Small intestine (tissue), 7 donors: ENCODE results near the gene ABCA7. TPM values are rescaled to one million over a fixed set of nuclear protein-coding genes. Genes with fewer than 3 reads are reported as not detected.

Experiments used
- DNase-seq, 2 donors: peaks; one replicate each; pipeline versions ENCODE4 v3.0.0 to v3.0.0-alpha.2; 2013
- FAIRE-seq: peaks from 2 replicates; lab custom pipeline; 2012; peaks lifted over from hg19 to GRCh38; lab: Jason Lieb, UNC
- H3K27ac ChIP-seq, 3 donors: one replicate each; pipeline ENCODE4 v1.5.1; 2013; ENCODE audit warnings: low read length in 2 of 3, mild to moderate bottlenecking in 2 of 3, control low read depth in 1 of 3, inconsistent platforms in 1 of 3, low read depth in 1 of 3, moderate library complexity in 1 of 3
- H3K27me3 ChIP-seq, 3 donors: one replicate each; pipeline ENCODE4 v1.6.1; 2013; ENCODE audit warnings: low read length in 3 of 3, inconsistent platforms in 1 of 3; ENCODE audit not compliant: control insufficient read depth in 3 of 3, insufficient read depth in 3 of 3
- H3K36me3 ChIP-seq, 3 donors: one replicate each; pipeline ENCODE4 v1.6.1; 2013; ENCODE audit warnings: low read length in 3 of 3, inconsistent platforms in 1 of 3, low read depth in 1 of 3, mild to moderate bottlenecking in 1 of 3, moderate library complexity in 1 of 3; ENCODE audit not compliant: control insufficient read depth in 3 of 3, insufficient read depth in 2 of 3
- H3K4me1 ChIP-seq, 3 donors: one replicate each; pipeline ENCODE4 v1.6.1; 2013; ENCODE audit warnings: low read length in 2 of 3, inconsistent platforms in 1 of 3, low read depth in 1 of 3, mild to moderate bottlenecking in 1 of 3, moderate library complexity in 1 of 3; ENCODE audit not compliant: control insufficient read depth in 3 of 3, insufficient read depth in 2 of 3
- H3K4me3 ChIP-seq, 3 donors: one replicate each; pipeline ENCODE4 v1.5.1; 2013; ENCODE audit warnings: low read length in 3 of 3, control low read depth in 1 of 3, inconsistent platforms in 1 of 3, low read depth in 1 of 3, mild to moderate bottlenecking in 1 of 3, moderate library complexity in 1 of 3
- H3K9me3 ChIP-seq, 2 donors: one replicate each; pipeline ENCODE4 v1.6.1; 2013; ENCODE audit warnings: low read depth in 1 of 2, low read length in 1 of 2; ENCODE audit not compliant: control insufficient read depth in 2 of 2, insufficient read depth in 1 of 2
- WGBS, 3 donors: extraction: QIAGEN DNeasy Blood & Tissue Kit; methylation state at CpG; one replicate each; pipeline ENCODE4 v1.1.7; 2013; 5-methylcytosine and 5-hydroxymethylcytosine counted together
- polyA plus RNA-seq, 4 donors: library from polyadenylated mRNA; stranded (reverse) in 3 of 4; unstranded in 1 of 4; fragments of 200-250 nt in 3 of 4; fragments of 120-200 nt in 1 of 4; gene quantifications; one replicate each; pipeline versions ENCODE4 v1.2.1 to v1.2.3, GENCODE V29; 2013
- donor health status: healthy with polysubstance abuse.
- donor health status: control.
- donor health status: control.
- donor health status: Bipolar disorder and iron deficiency.
- donor health status: healthy.

Gene ABCA7
- polyA plus RNA-seq, 4 donors, result 3.1 to 60.3 (median 20.2) TPM

GRCh38 chr19:1061987-1062386 lies 22.1 kb downstream of the ABCA7 start:
- Histone ChIP-seq H3K27me3 (peaks cover 0 to 36% (median 0%) of the 10 kb centered on the region in 3 donors), H3K4me3 (no peak overlapping the region), H3K36me3 (no peaks in the 10 kb centered on the region), H3K27ac (no peak overlapping the region), H3K4me1 (peaks cover 0 to 24% (median 0%) of the 10 kb centered on the region in 3 donors), H3K9me3 (peaks cover 0 to 36% of the 10 kb centered on the region in 2 donors)
- 83 to 93% (median 87%) methylated on average over 20 of the region's 20 CpGs for WGBS, 3 donors
- FAIRE-seq (no peak), DNase-seq (no peak)

- peaks cover 0 to 41% (median under 1%) of the 10 kb centered on the region in 3 donors for H3K27me3 ChIP-seq
- no peaks in the 10 kb centered on the region for H3K36me3 ChIP-seq
- peaks cover 0 to 24% (median 0%) of the 10 kb centered on the region in 3 donors for H3K4me1 ChIP-seq
- DNase-seq, result no peak
- H3K27ac ChIP-seq, result no peak overlapping the region
- no peak for FAIRE-seq
- 81 to 89% (median 84%) methylated on average over 15 to 17 of the region's 17 CpGs for WGBS, 3 donors
- peaks cover 0 to 31% of the 10 kb centered on the region in 2 donors for H3K9me3 ChIP-seq
- H3K4me3 ChIP-seq, result no peak overlapping the region
Measured at GRCh38 chr19:1062387-1063029, 22.6 kb downstream of the ABCA7 start.

- FAIRE-seq (no peak), DNase-seq (no peak)
- H3K36me3 ChIP-seq, result no peaks in the 10 kb centered on the region
- peaks cover 0 to 24% (median 0%) of the 10 kb centered on the region in 3 donors for H3K4me1 ChIP-seq
- H3K9me3 ChIP-seq, result peaks cover 0 to 23% of the 10 kb centered on the region in 2 donors
- H3K4me3 ChIP-seq, result no peak overlapping the region
- H3K27ac ChIP-seq, result no peak overlapping the region
- peaks cover 0 to 49% (median 2%) of the 10 kb centered on the region in 3 donors for H3K27me3 ChIP-seq
- 68 to 82% (median 78%) methylated on average over 36 to 37 of the region's 37 CpGs for WGBS, 3 donors
Measured at GRCh38 chr19:1063030-1063908, 23.4 kb downstream of the ABCA7 start.

GRCh38 chr19:1063909-1064660 lies 24.2 kb downstream of the ABCA7 start:
- H3K4me1 ChIP-seq, result peaks cover 0 to 24% (median 0%) of the 10 kb centered on the region in 3 donors
- H3K9me3 ChIP-seq, result peaks cover 0 to 16% of the 10 kb centered on the region in 2 donors
- no peak for FAIRE-seq
- no peak for DNase-seq
- peaks cover 0 to 57% (median 2%) of the 10 kb centered on the region in 3 donors for H3K27me3 ChIP-seq
- 57 to 71% (median 59%) methylated on average over 34 to 37 of the region's 37 CpGs for WGBS, 3 donors
- no peak overlapping the region for H3K27ac ChIP-seq
- no peak overlapping the region for H3K4me3 ChIP-seq
- H3K36me3 ChIP-seq, result no peaks in the 10 kb centered on the region

- H3K27me3 ChIP-seq, result peaks cover 0 to 65% (median 2%) of the 10 kb centered on the region in 3 donors
- FAIRE-seq (no peak), DNase-seq (peak; percentile 72 to 82)
- H3K27ac ChIP-seq, result no peak overlapping the region
- H3K36me3 ChIP-seq, result no peaks in the 10 kb centered on the region
- H3K9me3 ChIP-seq, result peaks cover 0 to 10% of the 10 kb centered on the region in 2 donors
- peaks cover 0 to 24% (median 0%) of the 10 kb centered on the region in 3 donors for H3K4me1 ChIP-seq
- WGBS, 3 donors, result 9 to 11% (median 10%) methylated on average over 53 to 60 of the region's 60 CpGs
- H3K4me3 ChIP-seq, result no peak overlapping the region
Measured at GRCh38 chr19:1064661-1065605, 25.0 kb downstream of the ABCA7 start.

- Histone ChIP-seq H3K9me3 (peaks cover 0 to 10% of the 10 kb centered on the region in 2 donors), H3K27me3 (peaks cover 0 to 73% (median 2%) of the 10 kb centered on the region in 3 donors), H3K4me1 (peaks cover 0 to 24% (median 0%) of the 10 kb centered on the region in 3 donors), H3K36me3 (no peaks in the 10 kb centered on the region), H3K4me3 (no peak overlapping the region), H3K27ac (no peak overlapping the region)
- WGBS, 3 donors, result 21 to 51% (median 32%) methylated on average over 17 of the region's 17 CpGs
- DNase-seq (peak; percentile 61 to 81), FAIRE-seq (no peak)
Measured at GRCh38 chr19:1065606-1066109, 25.8 kb downstream of the ABCA7 start.

- peak overlapping the region in 1 of 3 donors; percentile 38 for H3K4me3 ChIP-seq
- H3K27ac ChIP-seq, result no peak overlapping the region
- H3K9me3 ChIP-seq, result peaks cover 0 to 10% of the 10 kb centered on the region in 2 donors
- H3K36me3 ChIP-seq, result no peaks in the 10 kb centered on the region
- H3K4me1 ChIP-seq, result peaks cover 0 to 24% (median 0%) of the 10 kb centered on the region in 3 donors
- peaks cover 2 to 77% (median 5%) of the 10 kb centered on the region in 3 donors for H3K27me3 ChIP-seq
- WGBS, 3 donors, result 25 to 41% (median 33%) methylated on average over 17 of the region's 17 CpGs
- DNase-seq (no peak), FAIRE-seq (no peak)
Measured at GRCh38 chr19:1066251-1066747, 26.4 kb downstream of the ABCA7 start.
